Brain microvascular endothelial cell (primary cell): Measurements from ENCODE around the gene GPER1.

Experiments
- DNase-seq: peaks from one replicate; pipeline ENCODE4 v3.0.0-alpha.2; 2020
- H3K27ac ChIP-seq: fragments of 250-450 bp; sonication (Bioruptor Pico); 2 replicates; pipeline ENCODE4 v1.5.1; 2020; ENCODE audit warnings: mild to moderate bottlenecking, moderate library complexity
- H3K27me3 ChIP-seq: fragments of 250-450 bp; sonication (Bioruptor Pico); replicated peaks from 2 replicates; pipeline ENCODE4 v1.5.1; 2020; ENCODE audit warnings: mild to moderate bottlenecking
- H3K36me3 ChIP-seq: fragments of 250-450 bp; sonication (Bioruptor Pico); replicated peaks from 2 replicates; pipeline ENCODE4 v1.5.1; 2020; ENCODE audit warnings: mild to moderate bottlenecking
- H3K4me3 ChIP-seq: 2 replicates; pipeline ENCODE4 v1.5.1; 2011; ENCODE audit warnings: low read depth, mild to moderate bottlenecking, control low read depth, low read length, moderate library complexity
- in situ Hi-C: cut with HindIII; loops from 2 replicates; pipeline ENCODE4 v1.10.0; 2017; ENCODE audit warnings: low sequenced_read_pairs, low pct_ligation_motif_present
- TF ChIP-seq, protein P1 (sequence below): IDR thresholded peaks from 2 replicates; pipeline ENCODE4 v1.5.1; 2011; ENCODE audit warnings: low read depth, mild to moderate bottlenecking, moderate library complexity, low read length, control low read depth, inconsistent platforms; ENCODE audit errors: missing control alignments

The GPER1 gene

DNA sequence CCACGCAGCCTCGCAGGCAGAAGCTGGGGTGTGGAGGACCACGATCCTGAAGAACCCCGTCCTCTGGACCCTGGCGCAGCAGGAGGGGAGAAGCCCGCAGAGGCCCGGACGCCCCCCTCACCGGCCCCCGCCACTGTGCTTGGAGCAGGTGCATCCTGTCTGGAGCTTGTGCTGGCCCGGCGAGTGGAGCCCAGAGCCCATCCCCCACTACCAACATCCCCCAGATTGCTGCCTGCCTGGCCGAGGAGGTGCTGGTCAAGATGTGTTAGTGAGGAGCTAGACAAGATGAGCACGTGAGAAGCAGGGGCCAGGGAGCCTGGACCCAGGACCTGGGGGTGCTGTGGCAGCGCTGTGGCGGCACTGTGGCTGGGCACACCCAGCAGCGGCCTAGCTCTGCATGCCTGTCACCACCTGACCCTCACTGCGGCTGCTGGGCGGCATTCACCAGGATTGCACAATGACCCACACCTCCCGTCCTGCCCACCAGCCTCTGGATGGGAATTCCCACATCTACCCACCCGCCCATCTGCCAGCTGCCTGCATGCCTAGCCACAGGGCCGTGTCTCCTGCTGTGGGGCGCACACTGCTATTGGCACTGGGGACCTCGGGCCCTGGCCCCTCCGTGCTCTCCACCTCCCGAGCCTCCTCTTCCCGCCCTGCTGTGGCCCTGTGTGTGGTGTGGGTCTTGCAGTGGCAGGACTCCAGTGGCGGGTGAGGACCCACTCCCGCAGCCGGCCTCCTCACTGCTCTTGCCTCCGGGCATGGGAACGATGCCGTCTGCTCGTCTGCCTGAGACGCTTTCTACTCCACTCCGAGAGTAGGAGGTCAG is 31.7 kb upstream of the GPER1 start:
- H3K27ac ChIP-seq = no peak overlapping the region
- DNase-seq = no peak
- no peak overlapping the region for H3K4me3 ChIP-seq
- no peaks in the 10 kb centered on the region for H3K36me3 ChIP-seq
- H3K27me3 ChIP-seq = no peaks in the 10 kb centered on the region
- in situ Hi-C loops = no loop called here
- TF ChIP-seq, protein P1, sequence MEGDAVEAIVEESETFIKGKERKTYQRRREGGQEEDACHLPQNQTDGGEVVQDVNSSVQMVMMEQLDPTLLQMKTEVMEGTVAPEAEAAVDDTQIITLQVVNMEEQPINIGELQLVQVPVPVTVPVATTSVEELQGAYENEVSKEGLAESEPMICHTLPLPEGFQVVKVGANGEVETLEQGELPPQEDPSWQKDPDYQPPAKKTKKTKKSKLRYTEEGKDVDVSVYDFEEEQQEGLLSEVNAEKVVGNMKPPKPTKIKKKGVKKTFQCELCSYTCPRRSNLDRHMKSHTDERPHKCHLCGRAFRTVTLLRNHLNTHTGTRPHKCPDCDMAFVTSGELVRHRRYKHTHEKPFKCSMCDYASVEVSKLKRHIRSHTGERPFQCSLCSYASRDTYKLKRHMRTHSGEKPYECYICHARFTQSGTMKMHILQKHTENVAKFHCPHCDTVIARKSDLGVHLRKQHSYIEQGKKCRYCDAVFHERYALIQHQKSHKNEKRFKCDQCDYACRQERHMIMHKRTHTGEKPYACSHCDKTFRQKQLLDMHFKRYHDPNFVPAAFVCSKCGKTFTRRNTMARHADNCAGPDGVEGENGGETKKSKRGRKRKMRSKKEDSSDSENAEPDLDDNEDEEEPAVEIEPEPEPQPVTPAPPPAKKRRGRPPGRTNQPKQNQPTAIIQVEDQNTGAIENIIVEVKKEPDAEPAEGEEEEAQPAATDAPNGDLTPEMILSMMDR = no peak

DNA sequence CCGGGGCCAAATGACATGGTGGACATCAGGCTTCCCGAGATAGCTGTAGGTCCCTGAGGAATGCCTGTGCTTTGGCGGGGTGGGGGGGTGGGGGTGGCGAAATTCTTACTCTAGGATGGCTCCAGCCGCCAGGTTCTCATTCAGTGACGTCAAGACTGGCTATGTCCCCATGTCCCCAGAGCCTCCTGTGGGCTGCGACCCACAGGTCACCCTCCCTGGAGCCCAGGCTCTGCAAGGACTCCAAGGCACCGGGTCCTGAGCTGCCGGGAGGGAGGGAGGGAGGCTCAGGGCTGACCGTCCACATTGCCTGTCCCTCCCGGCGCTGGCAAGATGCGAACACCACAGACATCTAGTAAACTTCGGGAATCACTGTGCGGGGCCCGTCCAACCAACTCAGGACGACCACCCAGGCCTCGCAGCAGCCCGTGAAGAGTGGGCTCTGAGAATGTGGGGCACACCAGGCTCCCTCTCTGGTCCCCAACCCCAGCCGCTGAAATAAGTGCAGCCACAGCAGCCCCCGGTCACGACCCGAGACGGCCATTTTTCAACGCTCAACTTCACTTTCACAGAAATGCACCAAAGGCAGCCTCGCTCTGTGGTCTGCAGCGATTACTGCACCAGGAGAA is 31.0 kb upstream of the GPER1 start:
- Histone ChIP-seq H3K27me3 (no peaks in the 10 kb centered on the region), H3K27ac (no peak overlapping the region), H3K36me3 (no peaks in the 10 kb centered on the region), H3K4me3 (no peak overlapping the region)
- DNase-seq = no peak
- in situ Hi-C loops = no loop called here
- TF ChIP-seq, protein P1 = no peak

DNA sequence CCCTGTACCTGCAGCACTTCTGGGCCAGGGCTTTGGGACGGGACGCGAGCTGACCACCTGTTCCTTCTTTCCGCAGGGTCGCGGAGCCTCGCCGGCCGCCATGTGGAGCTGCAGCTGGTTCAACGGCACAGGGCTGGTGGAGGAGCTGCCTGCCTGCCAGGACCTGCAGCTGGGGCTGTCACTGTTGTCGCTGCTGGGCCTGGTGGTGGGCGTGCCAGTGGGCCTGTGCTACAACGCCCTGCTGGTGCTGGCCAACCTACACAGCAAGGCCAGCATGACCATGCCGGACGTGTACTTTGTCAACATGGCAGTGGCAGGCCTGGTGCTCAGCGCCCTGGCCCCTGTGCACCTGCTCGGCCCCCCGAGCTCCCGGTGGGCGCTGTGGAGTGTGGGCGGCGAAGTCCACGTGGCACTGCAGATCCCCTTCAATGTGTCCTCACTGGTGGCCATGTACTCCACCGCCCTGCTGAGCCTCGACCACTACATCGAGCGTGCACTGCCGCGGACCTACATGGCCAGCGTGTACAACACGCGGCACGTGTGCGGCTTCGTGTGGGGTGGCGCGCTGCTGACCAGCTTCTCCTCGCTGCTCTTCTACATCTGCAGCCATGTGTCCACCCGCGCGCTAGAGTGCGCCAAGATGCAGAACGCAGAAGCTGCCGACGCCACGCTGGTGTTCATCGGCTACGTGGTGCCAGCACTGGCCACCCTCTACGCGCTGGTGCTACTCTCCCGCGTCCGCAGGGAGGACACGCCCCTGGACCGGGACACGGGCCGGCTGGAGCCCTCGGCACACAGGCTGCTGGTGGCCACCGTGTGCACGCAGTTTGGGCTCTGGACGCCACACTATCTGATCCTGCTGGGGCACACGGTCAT is 30.3 kb upstream of the GPER1 start:
- Histone ChIP-seq H3K36me3 (no peaks in the 10 kb centered on the region), H3K27me3 (no peaks in the 10 kb centered on the region), H3K27ac (no peak overlapping the region), H3K4me3 (no peak overlapping the region)
- in situ Hi-C loops = no loop called here
- TF ChIP-seq, protein P1 = no peak
- no peak for DNase-seq

DNA sequence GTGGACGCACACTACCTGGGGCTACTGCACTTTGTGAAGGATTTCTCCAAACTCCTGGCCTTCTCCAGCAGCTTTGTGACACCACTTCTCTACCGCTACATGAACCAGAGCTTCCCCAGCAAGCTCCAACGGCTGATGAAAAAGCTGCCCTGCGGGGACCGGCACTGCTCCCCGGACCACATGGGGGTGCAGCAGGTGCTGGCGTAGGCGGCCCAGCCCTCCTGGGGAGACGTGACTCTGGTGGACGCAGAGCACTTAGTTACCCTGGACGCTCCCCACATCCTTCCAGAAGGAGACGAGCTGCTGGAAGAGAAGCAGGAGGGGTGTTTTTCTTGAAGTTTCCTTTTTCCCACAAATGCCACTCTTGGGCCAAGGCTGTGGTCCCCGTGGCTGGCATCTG is 29.6 kb upstream of the GPER1 start:
- Histone ChIP-seq H3K36me3 (no peaks in the 10 kb centered on the region), H3K4me3 (no peak overlapping the region), H3K27me3 (no peaks in the 10 kb centered on the region), H3K27ac (no peak overlapping the region)
- in situ Hi-C loops = no loop called here
- no peak for DNase-seq
- TF ChIP-seq, protein P1 = no peak

DNA sequence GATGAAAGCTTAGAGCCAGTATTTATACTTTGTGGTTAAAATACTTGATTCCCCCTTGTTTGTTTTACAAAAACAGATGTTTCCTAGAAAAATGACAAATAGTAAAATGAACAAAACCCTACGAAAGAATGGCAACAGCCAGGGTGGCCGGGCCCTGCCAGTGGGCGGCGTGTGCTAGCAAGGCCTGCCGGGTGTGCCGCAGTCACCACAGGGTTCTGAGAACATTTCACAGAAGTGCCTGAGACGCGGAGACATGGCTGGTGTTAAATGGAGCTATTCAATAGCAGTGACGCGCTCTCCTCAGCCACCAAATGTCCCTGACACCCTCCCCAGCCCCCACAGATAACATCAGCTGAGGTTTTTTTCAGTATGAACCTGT is 29.1 kb upstream of the GPER1 start:
- TF ChIP-seq, protein P1 = no peak
- no peak overlapping the region for H3K4me3 ChIP-seq
- H3K27ac ChIP-seq = no peak overlapping the region
- H3K27me3 ChIP-seq = no peaks in the 10 kb centered on the region
- H3K36me3 ChIP-seq = no peaks in the 10 kb centered on the region
- in situ Hi-C loops = no loop called here
- DNase-seq = no peak
